ENCODE results near the gene MID1IP1.

GRCh38 chrX:38831949-38832348 lies 30.7 kb downstream of the MID1IP1 start:
- TF ChIP-seq POLR2A (IDR thresholded peaks at IDR 0.05) = no peak
- no peak for TF ChIP-seq CTCF (IDR thresholded peaks at IDR 0.05)
- TF ChIP-seq EP300 (IDR thresholded peaks at IDR 0.05) = no peak
